Measurements from ENCODE around the gene ARMC8. TPM values are rescaled to one million over a fixed set of nuclear protein-coding genes. Genes with fewer than 3 reads are reported as not detected.

The ARMC8 gene
- total and polyA plus RNA-seq, 4 donors, result 48.4 to 84.3 (median 55.2) TPM

Other genes with a start within 250 kb of the ARMC8 start
- gene CLDN18, start 177.1 kb upstream of the ARMC8 start, total RNA-seq, result under 1 TPM in 1 of 2 donors, not detected in 1; 0.20 TPM
- gene CLDN18, start 177.1 kb upstream of the ARMC8 start, polyA plus RNA-seq (ENCODE audit: insufficient read length in 2 of 2), result 1 to 10 TPM in 1 of 2 donors, under 1 TPM in 1; 0.44 to 1.3 TPM
- 10 to 100 TPM; 10.8 to 28.4 TPM for gene DZIP1L, start 71.7 kb upstream of the ARMC8 start, total RNA-seq
- 10 to 100 TPM; 14.5 to 14.8 TPM for gene DZIP1L, start 71.7 kb upstream of the ARMC8 start, polyA plus RNA-seq (ENCODE audit: insufficient read length in 2 of 2)
- not detected for gene A4GNT, start 54.9 kb upstream of the ARMC8 start, total RNA-seq
- under 1 TPM; 0.15 to 0.33 TPM for gene A4GNT, start 54.9 kb upstream of the ARMC8 start, polyA plus RNA-seq (ENCODE audit: insufficient read length in 2 of 2)
- 10 to 100 TPM; 16.6 to 19.9 TPM for gene DBR1, start 12.4 kb upstream of the ARMC8 start, total RNA-seq
- gene DBR1, start 12.4 kb upstream of the ARMC8 start, polyA plus RNA-seq (ENCODE audit: insufficient read length in 2 of 2), result 10 to 100 TPM; 11.9 to 14.4 TPM
- gene NME9, start 142.6 kb downstream of the ARMC8 start, total RNA-seq, result 1 to 10 TPM; 5.6 to 7.6 TPM
- gene NME9, start 142.6 kb downstream of the ARMC8 start, polyA plus RNA-seq (ENCODE audit: insufficient read length in 2 of 2), result 1 to 10 TPM; 9.0 to 9.6 TPM
- gene MRAS, start 161.3 kb downstream of the ARMC8 start, total RNA-seq, result 10 to 100 TPM; 55.0 to 81.9 TPM
- gene MRAS, start 161.3 kb downstream of the ARMC8 start, polyA plus RNA-seq (ENCODE audit: insufficient read length in 2 of 2), result 10 to 100 TPM; 81.4 to 83.9 TPM
- 1 to 10 TPM; 4.9 to 6.5 TPM for gene ESYT3, start 247.3 kb downstream of the ARMC8 start, total RNA-seq
- 1 to 10 TPM; 4.3 to 6.7 TPM for gene ESYT3, start 247.3 kb downstream of the ARMC8 start, polyA plus RNA-seq (ENCODE audit: insufficient read length in 2 of 2)